NCI-H146 treated with DMSO at 0.1 percent for 48 hours (cell line): ENCODE data around the gene CCNYL1.

Experiments used
- DNase-seq: peaks from one replicate; lab custom pipeline; 2025; ENCODE audit not compliant: unreplicated experiment; lab: John Stamatoyannopoulos, UW

Gene CCNYL1

DNA sequence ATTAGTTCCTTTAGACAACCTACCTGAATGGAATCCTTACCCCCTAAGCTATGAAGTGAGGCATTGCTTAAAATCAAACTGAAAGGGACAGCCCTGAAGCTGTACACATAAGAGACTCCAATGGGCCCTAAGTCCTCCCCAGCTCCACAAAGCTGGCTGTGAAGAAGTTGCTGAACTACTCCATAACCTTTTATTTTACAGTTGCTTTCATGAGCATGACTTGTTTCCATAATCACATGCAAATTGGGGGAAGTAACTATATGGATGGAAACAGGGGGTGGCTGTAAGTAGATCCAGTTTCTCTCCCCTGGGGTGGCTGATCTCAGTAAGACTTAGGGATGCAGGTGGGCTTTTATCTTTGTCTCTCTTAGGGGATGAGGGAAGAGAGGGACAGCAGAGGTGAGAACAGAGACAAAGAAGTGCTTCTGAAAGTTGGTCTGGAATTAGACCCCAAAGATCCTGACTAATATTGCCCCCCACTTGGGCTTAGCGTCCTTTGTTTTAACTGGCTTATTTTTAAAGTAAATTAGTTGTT lies 52.7 kb downstream of the CCNYL1 start:
- DNase-seq, result no peak

DNA sequence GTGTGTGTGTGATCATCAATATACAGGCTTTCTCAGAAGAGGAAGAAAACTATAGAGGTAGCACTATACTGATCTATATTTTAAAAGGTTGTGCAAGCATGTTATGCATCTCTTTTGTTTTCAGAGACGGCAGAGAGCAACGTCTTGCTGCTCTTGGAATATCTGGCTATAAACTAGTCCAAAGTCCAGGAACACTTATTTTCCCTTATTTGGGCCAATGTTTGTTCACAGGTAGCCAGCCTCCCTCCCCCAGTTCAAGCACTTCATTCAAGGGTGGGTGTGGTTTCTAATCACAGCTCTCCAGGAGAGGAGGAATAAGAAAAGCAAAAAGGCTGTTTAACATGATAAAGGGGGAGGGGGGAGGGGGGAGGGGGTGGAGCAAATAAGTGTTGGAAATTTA lies 54.1 kb downstream of the CCNYL1 start:
- no peak for DNase-seq

DNA sequence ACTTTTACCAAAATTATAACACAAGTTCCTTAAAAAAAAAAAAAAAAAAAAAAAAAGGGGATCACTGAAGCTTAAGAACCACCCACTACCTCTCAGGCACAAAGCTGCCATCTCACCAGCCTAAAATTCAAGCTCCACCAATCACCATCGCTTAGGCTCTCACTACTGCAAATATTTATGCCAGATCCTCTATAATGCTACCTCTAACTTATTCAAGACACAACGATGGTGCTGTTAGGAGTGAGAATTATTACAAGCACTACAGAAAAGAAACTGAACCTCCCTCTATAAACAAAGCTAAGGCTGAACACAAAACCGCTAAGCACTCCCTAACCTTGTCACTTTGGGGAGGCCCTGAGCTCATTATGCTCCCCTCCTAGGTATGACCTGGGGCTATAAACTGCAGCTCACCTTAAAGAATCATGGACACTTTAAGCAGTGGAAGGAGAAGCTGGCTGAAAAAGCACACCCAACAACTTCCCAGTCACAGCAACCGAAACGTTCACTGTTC lies 54.7 kb downstream of the CCNYL1 start:
- no peak for DNase-seq

DNA sequence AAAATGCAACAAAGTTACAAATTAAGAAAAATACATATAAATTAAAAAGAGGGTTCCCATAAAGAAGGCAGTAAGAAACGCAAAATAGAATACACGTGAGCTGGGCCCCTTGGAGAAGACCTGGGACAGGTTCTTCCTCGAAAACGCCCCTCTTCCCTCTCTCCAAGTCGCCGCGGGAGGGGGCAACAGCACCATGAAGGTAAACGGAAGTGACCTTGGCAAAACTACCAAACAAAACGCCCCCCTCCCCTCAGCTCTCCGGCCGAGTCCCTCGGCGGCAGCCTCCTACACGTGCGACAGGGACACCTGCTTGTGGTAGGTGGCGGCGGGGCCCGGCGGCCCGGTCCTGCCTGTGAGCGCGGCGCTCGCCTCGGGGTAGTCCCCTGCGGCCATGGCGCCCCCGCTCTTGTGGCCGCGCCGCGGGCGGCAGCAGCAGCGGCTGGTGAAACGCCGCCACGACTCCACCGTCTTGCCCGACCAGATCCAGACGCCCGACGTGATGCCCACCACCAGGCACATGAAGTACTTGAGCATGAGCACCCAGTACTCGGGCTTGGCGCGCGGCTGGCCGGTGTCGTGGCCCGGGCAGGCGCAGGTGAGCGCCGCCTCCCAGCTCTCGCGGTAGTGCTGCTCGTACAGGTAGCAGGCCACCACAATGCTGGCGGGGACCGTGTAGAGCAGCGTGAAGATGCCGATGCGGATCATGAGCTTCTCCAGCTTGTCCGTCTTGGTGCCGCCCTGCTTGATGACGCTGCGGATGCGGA lies 55.4 kb downstream of the CCNYL1 start:
- DNase-seq, result no peak

DNA sequence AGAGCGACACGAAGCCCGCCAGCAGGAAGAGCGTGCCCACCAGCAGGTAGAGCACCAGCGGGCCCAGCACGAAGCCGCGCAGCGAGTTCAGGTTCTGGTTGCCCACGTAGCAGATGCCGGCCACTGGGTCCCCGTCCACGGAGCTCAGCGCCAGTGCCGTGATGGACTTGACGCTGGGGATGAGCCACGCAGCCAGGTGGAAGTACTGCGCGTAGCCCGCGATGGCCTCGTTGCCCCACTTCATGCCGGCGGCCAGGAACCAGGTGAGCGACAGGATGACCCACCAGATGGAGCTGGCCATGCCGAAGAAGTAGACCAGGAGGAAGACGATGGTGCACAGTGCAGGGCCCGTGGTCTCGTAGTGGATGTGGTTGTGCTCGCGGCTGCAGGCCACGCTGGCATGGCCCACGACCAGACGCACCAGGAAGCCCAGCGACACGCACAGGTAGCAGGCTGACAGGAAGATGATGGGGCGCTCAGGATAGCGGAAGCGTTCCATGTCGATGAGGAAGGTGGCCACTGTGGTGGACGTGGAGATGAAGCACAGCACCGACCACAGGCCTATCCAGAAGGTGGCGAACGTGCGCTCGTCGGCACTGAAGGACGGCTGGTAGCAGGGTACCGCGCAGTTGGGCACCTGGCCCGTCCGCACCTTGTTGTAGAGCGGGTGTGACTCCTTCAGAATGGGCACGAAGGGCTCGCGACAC lies 56.2 kb downstream of the CCNYL1 start:
- no peak for DNase-seq

DNA sequence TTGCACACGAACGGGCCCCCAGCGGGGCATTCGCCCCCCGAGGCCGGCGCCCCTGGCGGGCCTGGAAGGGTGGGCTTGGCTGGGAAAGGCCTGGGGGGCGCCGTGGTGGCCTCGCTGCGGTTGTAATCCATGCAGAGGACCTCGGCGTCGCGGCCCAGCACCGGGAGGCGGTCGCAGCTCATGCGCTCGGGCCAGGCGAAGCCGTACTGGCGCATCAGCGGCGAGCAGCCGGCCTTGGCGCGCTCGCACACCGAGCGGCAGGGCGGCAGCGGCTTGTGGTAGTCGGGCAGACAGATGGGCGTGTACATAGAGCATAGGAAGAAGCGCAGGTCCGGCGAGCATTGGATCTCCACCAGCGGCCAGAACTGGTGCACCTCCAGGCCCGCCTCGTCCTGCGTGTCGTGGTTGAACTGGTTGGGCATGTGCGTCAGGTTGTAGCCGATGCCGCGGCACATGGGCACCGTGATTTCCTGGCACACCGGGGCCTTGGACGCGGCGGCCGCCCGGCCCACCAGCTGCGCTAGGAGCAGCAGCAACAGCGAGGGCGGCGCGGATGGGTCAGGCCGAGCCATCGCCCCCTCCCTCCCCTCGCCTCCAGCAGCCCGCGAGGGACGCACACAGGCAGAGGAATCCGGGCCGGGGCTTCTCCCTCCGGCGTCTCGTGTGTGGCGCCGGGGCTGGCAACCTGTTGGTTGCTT lies 56.9 kb downstream of the CCNYL1 start:
- peak; percentile 20 for DNase-seq

DNA sequence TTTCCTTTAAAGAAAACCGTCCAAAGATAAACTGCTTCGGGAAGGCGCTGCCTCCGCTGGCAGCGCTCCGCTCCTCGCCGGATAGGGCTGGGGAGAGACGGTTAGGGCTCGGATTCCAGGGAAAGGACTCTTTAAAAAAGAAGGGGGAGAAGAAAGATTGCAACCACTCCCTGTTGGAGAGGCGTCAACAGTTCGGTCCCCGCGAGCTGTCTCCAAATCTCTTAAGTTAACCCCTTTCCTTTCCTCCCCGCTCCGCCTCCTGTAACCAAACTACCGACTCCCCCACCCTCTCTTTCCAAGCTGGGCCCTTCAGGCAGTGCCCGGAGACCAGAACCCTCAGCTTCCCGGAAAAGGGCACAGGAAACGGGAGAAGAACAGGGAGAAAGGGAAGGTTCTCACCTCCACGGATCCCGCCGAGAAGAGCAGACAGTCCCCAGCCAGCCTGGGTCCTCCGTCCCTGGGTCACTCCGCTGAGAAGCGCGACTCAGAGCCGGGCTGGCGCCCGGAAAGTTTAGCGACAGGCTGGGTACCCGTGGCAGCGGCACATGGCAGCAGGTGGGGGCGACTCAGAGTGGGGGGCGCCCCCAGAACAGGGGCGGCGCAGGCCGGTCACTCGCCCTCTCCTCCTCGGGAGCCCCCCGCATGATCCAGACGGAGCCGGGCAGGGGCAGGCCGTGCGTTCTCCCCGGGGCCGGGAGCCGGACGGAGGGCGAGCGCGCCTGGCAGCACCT lies 57.6 kb downstream of the CCNYL1 start:
- DNase-seq, result no peak

DNA sequence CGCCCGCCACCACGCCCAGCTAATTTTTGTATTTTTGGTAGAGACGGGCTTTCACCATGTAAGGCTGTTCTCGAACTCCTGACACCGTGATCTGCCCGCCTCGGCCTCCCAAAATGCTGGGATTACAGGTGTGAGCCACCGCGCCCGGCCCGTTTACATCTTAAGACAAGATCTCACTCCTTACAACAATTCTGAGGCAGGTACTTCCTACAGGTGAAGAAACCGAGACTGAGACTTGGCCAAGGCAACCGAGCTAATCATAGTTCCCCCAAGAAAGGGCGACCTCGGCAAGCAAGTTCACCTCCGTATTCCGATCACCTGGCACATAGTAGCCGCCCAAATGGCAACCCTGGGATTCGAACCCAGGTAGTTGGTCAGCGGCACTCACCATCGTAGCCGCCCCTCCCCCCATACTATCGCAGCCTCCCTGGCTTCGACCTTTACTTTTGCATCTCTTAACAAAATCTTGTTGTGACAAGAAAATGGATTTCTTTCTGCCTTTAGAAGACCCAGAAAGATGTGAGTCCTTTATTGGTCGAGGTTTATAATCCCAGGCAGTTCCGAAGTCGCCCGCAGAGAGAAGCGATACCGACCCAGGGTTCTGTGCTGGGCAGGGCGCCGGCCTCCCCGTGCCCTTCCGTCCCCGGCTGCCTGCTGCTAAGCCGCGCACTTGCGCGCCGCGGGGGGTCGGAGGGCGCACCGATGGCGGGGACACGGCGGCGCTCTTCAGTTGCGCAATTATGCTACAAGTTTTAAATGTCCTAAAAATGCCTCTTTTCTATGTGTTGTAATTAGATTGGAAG lies 59.4 kb downstream of the CCNYL1 start:
- DNase-seq, result no peak

DNA sequence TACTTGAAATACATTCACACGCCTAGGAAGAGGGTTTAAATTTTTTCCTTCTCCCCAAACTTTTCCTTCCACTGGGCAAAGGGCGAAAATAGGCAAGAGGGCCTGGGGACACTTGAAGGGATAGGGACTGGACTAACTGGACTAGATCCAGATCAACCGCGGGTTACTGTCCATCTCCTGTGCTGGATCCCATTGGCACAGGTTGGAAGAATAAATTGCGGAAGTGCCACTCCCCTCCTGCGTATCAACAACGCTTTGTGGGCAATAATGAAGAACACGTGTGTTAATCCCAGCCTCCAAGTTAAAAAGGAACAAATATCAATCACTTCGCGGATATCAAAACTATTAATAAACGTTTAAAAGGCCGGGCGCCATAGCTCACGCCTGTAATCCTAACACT lies 60.0 kb downstream of the CCNYL1 start:
- no peak for DNase-seq

DNA sequence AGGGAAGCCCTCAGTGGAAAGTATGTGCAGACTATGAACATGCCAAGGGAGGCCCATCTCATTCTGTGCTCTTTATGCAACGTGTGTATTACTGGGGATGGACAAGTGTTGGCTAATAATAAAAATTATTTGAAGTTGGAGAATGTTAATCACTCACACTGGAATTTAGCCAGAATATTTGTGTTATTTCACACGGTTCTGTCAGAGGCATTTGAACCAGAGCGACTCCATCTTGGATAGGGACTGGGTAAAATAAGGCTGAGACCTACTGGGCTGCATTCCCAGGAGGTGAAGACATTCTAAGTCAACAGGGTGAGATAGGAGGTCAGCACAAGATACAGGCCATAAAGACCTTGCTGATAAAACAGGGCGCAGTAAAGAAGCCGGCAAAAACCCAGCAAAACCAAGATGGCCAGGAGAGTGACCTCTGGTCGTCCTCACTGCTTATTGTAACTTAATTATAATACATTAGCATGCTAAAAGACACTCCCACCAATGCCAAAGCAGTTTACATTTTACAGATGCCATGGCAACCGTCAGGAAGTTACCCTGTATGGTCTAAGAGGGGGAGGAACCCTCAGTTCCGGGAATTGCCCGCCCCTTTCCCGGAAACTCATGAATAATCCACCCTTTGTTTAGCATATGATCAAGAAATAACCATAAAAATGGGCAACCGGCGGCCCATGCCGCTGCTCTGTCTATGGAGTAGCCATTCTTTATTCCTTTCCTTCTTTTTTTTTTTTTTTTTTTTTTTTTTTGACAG lies 60.8 kb downstream of the CCNYL1 start:
- no peak for DNase-seq

DNA sequence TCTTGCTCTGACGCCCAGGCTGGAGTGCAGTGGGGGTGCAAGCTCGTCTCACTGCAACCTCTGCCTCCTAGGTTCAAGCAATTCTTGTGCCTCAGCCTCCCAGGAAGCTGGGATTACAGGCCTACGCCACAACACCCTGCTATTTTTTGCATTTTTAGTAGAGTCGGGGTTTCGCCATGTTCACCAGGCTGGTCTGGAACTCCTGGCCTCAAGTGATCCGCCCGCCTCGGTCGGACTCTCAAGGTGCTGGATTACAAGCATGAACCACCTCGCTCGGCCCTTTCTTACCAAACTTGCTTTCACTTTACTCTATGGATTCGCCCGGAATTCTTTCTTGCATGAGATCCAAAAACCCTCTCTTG lies 61.4 kb downstream of the CCNYL1 start:
- DNase-seq, result no peak

DNA sequence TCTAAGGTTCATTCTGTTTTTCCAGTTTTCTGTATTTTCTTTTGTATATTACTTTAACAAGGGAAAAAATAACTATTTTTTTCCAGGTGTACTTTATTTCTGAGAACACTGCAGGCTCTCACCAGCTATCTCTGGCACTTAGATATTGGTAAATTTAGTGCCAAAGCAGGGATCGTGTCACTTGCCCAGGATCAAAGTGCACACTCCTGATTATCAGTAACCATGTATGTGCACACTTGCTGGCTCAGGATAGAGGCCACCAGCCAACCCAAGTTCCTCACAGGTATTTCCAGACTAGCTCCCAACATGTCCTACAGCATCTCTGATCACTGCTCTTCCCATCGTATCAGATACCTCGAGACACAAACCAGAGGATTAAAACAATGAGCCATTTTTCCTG lies 64.0 kb downstream of the CCNYL1 start:
- no peak for DNase-seq

DNA sequence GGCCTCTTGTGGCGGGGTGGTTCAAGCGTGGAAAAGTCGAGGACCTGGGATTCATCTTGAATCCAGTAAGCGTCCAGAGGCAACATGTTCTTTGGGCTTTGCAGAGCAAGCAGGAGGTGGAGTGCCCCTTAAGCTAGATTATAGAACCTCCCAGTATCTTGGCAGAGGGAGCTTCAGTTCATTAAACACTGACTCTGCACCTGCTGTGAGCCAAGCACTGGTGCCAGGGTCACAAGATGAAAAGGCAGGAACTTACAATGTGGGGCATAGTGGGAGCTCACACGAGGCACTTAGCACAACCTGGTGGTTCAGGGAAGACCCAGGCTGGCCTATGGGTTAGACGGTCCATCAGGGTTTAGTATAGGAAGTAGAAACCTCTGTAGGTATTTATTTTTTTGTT lies 65.7 kb downstream of the CCNYL1 start:
- no peak for DNase-seq

DNA sequence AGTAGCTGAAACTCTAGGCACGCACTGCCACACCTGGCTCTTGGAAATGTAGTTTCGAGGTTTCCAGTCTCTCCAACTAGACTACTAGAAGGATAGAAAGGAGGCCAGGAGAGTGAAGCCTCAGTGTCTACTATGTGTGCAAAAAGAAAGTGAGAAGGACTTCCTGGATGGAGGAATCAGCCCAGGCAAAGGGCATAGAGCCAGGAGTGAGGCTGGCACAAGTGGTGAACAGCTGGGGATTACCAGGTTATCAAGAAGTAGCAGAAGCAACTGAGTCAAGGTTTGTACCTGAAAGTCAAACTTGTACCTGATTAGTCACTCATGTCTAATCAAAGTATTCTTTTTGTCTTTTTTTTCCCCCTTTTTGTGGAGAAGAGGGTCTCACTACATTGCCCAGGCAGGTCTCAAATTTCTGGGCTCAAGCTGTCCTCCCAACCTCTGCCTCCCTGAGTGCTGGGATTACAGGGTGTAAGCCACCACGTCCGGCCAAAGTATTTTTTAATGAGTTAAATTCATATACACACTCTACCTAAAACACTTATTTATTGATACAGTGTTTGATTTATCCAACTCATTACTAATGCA lies 67.0 kb downstream of the CCNYL1 start:
- no peak for DNase-seq

DNA sequence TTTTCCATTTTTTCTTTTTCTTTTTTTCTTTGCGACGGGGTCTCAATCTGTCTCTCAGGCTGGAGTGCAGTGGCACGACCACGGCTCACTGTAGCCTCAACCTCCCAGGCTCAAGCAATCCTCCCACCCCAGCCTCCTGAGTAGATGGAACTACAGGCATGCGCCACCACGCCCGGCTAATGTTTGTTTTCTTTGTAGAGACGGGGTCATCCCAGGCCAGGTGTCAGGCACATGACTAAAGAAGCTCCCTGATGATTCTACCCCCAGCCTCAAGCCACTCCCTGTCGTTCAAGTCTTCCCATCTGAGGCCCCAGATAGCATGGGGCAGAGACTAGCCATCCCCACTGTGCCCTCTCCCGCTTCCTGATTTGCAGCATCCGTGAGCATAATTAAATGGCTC lies 68.1 kb downstream of the CCNYL1 start:
- DNase-seq, result no peak

DNA sequence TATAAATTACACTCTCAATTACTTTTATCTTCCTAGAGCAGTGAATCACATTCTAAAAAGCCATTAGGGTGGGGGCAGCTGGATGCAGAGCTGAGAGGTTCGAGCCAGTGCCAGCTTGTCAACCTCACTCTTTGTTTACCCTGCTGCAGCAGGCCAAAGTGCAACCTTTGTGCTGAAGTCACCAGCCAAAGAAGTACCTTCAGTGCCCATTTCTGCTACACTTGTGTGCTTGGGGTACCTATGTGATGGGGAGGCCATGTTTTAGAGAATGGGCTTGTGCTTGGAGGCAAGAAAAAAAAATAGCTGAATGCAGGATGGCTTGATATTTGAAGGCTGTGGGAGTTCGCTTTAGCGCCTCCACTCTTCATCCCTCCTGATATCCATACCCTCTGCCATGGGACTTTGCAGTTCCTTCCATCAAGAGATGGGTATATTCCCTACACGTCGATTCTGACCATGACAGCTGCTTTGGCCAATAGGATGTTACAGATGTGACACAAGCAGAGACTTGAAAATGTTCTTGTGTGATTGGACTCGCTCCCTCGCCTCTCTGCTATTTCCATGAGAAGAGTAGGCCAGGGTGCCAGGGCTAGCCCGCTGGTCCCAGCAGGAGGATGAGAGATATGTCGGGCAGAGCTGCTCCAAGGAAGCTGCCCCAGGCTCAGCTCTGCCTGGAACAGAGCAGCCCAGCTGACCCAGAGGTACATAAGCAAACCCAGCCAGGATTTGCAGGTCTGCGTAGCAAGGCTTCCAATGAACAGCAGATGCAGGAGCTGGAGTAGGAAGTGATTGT lies 71.0 kb downstream of the CCNYL1 start:
- no peak for DNase-seq

DNA sequence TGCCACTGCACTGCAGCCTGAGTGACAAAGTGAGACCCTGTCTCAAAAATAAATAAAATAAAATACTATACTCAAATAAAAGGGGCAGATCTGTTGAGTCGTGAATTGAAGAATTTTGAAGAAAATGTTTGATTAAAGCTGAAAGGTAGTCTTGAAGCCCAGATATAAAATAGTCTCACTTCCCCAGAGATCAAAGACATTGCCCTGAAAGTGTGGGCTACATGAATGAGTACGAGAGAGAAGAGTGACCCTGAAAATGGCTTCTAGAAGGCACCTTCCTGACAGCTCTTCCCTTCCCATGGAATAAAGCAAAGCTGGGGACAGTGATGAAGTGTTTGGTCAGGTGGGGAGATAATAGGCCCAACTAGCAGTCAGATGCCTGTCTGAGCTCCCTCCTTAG lies 72.1 kb downstream of the CCNYL1 start:
- DNase-seq, result no peak

DNA sequence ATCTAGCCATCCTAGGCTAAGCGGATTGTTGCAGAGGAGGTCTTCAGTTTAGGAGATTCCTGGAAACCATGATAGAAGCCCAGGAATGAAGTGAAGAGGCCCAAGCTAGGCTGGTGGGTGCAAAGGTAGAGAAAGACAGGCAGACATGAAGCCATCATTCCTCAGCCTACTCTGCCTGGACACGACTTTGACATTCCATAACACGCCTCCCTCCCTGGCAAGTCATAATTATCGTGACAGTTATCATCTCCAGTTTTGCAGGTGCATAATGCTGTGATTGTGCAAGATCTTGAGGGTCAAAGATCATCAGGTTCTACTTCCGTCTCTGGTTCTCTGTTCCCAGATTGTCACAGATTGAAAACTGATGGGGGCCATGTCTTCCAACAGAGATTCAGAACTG lies 73.5 kb downstream of the CCNYL1 start:
- no peak for DNase-seq
